LNCaP clone FGC (cell line): Measurements from ENCODE around the gene LRRC1.

Experiments
- DNase-seq: peaks from one replicate; pipeline ENCODE4 v3.0.0-alpha.2; 2011; ENCODE audit warnings: low read depth
- H3K4me3 ChIP-seq: 2 replicates; pipeline ENCODE4 v1.5.1; 2011; ENCODE audit warnings: mild to moderate bottlenecking, low read depth, low read length, control low read depth
- CTCF ChIP-seq: IDR thresholded peaks from 2 replicates; pipeline ENCODE4 v1.5.1; 2012; ENCODE audit warnings: mild to moderate bottlenecking; ENCODE audit not compliant: control insufficient read depth, insufficient read depth; ENCODE audit errors: extremely low read depth

LRRC1 gene

GRCh38 chr6:53931086-53931485 is 136.3 kb downstream of the LRRC1 start:
- TF ChIP-seq CTCF: no peak
- no peak overlapping the region for H3K4me3 ChIP-seq
- DNase-seq: no peak

GRCh38 chr6:53932516-53932915 is 137.7 kb downstream of the LRRC1 start:
- H3K4me3 ChIP-seq: no peak overlapping the region
- no peak for TF ChIP-seq CTCF
- no peak for DNase-seq

- TF ChIP-seq CTCF: no peak
- DNase-seq: no peak
- no peak overlapping the region for H3K4me3 ChIP-seq
These were observed 139.2 kb downstream of the LRRC1 start for GRCh38 chr6:53934023-53934422.

GRCh38 chr6:53937461-53937860 is 142.7 kb downstream of the LRRC1 start:
- TF ChIP-seq CTCF: no peak
- DNase-seq: no peak
- H3K4me3 ChIP-seq: no peak overlapping the region

GRCh38 chr6:53938810-53939209 is 144.0 kb downstream of the LRRC1 start:
- no peak overlapping the region for H3K4me3 ChIP-seq
- TF ChIP-seq CTCF: no peak
- no peak for DNase-seq

- no peak for DNase-seq
- no peak overlapping the region for H3K4me3 ChIP-seq
- TF ChIP-seq CTCF: no peak
These were observed 145.0 kb downstream of the LRRC1 start for GRCh38 chr6:53939830-53940229.

- H3K4me3 ChIP-seq: no peak overlapping the region
- no peak for TF ChIP-seq CTCF
- DNase-seq: no peak
These were observed 148.6 kb downstream of the LRRC1 start for GRCh38 chr6:53943395-53943794.
